Lower lobe of right lung (tissue), 2 donors: ENCODE data around the gene TRIM29. TPM values are rescaled to one million over a fixed set of nuclear protein-coding genes. Genes with fewer than 3 reads are reported as not detected.

Source experiments
- ATAC-seq, 2 donors: fragments of 200-7000 bp; cut with Tn5 transposase; one replicate each; pipeline ENCODE4 v1.9.1; 2020 to 2022; ENCODE audit warnings: mild to moderate bottlenecking in 2 of 2, moderate library complexity in 2 of 2
- DNase-seq: peaks from one replicate; pipeline ENCODE4 v3.0.0-alpha.2; 2020
- H3K27ac ChIP-seq: fragments of 200-600 bp; one replicate; pipeline ENCODE4 v1.8.0; 2022
- H3K27me3 ChIP-seq: fragments of 200-600 bp; one replicate; pipeline ENCODE4 v1.8.0; 2022; ENCODE audit warnings: low read depth
- H3K36me3 ChIP-seq: fragments of 200-600 bp; one replicate; pipeline ENCODE4 v1.8.0; 2022; ENCODE audit warnings: mild to moderate bottlenecking
- H3K4me1 ChIP-seq: fragments of 200-600 bp; one replicate; pipeline ENCODE4 v1.8.0; 2022
- H3K4me3 ChIP-seq: fragments of 200-600 bp; one replicate; pipeline ENCODE4 v1.8.0; 2022; ENCODE audit warnings: mild to moderate bottlenecking
- H3K9me3 ChIP-seq: fragments of 200-600 bp; one replicate; pipeline ENCODE4 v1.8.0; 2022
- intact Hi-C: fragments of 100-400 bp; cut with DNase I; formaldehyde crosslinking; loops from one replicate; pipeline ENCODE4 v1.11.0; 2022
- total RNA-seq: library from RNA; stranded (reverse); fragmentation: NEBNext Ultra II Directional; extraction: Animal tissue kit (Norgen Biotek cat#: 25700); gene quantifications from one replicate; pipeline ENCODE4 v1.2.1, GENCODE V29; 2021
- TF ChIP-seq, protein P1 (sequence below): fragments of 200-600 bp; IDR thresholded peaks from one replicate; pipeline ENCODE4 v1.8.0; 2022; ENCODE audit warnings: antibody characterized with exemption, mild to moderate bottlenecking
- donor health status: DM: no; HTN: yes; CAD: no; lungs with severe emphysema.

Gene TRIM29
- total RNA-seq, 1 donor from 2014 or later = 8.3 TPM

DNA sequence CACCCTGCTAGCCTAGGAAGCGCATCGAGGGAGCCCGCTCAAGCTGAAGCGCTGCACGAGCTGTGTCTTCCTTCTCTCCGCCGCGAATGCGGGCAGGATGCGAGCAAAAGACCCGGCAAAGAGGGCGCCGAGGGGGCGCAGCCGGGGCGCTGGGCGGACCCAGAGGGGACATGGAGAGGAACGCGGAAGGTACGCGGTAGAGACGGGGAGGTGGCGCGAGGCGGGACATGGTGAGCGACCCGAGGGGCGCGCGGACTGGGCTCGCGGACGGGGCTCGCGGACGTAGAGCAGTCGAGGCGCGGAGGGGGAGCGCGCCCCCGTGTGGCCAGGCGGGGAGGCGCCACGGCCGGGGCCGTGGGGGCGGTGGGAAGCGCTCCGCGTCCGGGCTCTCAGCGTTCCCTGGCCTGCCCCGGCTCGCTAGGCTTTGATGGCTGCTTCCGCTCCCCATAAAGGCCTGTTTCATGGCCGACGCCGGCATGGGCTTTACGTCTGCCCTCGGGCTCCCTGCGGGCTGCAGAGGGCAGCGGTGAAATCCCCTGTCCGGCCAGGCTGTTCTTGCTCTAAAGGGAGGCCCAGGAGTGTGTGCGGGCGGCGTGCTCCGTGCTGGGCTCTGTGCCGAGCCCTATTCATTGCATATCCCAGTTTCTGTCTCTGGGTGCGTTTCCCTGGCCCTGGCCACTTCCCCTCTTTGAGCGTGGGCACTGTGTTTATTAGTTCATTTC is 31.2 kb upstream of the TRIM29 start:
- peaks cover 18% of the 10 kb centered on the region for H3K4me1 ChIP-seq
- ATAC-seq (peak; percentile 93 to 94), DNase-seq (peak; percentile 74)
- peaks cover 69% of the 10 kb centered on the region for H3K27me3 ChIP-seq
- no peaks in the 10 kb centered on the region for H3K9me3 ChIP-seq
- intact Hi-C loops = no loop called here
- peak overlapping the region; percentile 57 for H3K4me3 ChIP-seq
- TF ChIP-seq, protein P1, sequence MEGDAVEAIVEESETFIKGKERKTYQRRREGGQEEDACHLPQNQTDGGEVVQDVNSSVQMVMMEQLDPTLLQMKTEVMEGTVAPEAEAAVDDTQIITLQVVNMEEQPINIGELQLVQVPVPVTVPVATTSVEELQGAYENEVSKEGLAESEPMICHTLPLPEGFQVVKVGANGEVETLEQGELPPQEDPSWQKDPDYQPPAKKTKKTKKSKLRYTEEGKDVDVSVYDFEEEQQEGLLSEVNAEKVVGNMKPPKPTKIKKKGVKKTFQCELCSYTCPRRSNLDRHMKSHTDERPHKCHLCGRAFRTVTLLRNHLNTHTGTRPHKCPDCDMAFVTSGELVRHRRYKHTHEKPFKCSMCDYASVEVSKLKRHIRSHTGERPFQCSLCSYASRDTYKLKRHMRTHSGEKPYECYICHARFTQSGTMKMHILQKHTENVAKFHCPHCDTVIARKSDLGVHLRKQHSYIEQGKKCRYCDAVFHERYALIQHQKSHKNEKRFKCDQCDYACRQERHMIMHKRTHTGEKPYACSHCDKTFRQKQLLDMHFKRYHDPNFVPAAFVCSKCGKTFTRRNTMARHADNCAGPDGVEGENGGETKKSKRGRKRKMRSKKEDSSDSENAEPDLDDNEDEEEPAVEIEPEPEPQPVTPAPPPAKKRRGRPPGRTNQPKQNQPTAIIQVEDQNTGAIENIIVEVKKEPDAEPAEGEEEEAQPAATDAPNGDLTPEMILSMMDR = peak; percentile 90
- no peaks in the 10 kb centered on the region for H3K36me3 ChIP-seq
- no peak overlapping the region for H3K27ac ChIP-seq

DNA sequence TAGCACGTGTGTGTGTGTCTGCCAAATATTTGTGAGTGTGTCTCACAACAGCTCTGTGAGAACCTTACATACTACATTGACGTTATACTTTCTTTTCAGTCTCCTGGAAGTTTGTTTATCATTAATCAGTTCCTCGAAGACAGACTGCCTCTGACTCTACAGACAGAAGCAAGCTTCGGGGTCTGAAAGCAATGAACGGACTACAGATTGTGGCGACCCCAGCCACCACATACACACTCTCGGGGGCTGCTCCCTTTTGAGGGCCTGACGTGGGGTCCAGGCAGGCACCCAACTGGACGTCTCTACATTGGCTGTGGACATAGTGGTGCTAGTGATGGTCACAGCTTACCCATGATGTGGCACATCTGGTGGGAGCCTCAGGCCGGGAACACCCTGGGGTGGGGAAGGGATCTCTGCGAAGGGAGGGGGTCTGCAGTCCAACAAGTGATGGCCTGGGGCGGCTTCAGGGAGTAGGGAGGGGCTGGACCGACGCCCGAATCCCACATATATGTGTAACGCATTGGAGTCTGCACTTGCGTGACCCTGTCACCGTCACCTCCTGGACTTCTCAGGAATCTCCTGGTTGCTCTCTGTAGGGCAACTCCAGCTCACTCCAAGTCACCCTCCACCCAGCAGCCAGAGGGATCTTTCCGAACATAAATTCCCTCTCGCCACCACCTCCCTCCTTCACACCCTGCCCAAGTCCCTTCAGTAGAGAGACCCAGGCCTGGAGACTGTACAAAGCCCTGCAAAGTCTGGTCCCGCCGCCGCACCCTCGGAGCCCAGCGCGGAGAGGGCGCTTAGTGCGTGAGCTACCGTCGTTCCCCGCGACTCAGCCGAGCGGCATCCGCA is 30.4 kb upstream of the TRIM29 start:
- TF ChIP-seq, protein P1 = no peak
- H3K4me3 ChIP-seq = peak overlapping the region; percentile 57
- no peaks in the 10 kb centered on the region for H3K36me3 ChIP-seq
- H3K4me1 ChIP-seq = peaks cover 18% of the 10 kb centered on the region
- peaks cover 68% of the 10 kb centered on the region for H3K27me3 ChIP-seq
- DNase-seq (no peak), ATAC-seq (no peak)
- intact Hi-C loops = no loop called here
- H3K27ac ChIP-seq = no peak overlapping the region
- no peaks in the 10 kb centered on the region for H3K9me3 ChIP-seq

DNA sequence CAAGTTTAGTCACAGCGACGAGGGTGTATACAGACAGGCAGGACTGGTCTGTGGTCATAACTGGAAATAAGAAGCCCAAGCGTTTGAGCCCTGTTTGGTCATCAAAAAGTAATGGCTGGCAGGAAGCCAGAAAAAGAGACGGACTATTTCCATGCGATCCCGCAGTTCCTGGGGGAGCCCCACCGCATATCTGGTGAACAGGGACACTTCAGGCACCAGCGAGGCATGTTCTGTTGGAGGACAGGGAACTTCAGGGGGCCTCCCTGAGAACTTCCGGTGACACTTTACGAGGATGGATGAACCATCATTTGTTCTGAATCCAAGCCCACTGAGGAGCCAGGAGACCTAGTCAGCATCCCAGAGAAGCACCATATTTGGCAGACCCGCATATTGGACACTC is 29.7 kb upstream of the TRIM29 start:
- H3K36me3 ChIP-seq = no peaks in the 10 kb centered on the region
- H3K4me3 ChIP-seq = no peak overlapping the region
- H3K4me1 ChIP-seq = peaks cover 18% of the 10 kb centered on the region
- TF ChIP-seq, protein P1 = no peak
- no peak for ATAC-seq
- no peaks in the 10 kb centered on the region for H3K9me3 ChIP-seq
- intact Hi-C loops = no loop called here
- no peak for DNase-seq
- H3K27ac ChIP-seq = no peak overlapping the region
- H3K27me3 ChIP-seq = peaks cover 62% of the 10 kb centered on the region

DNA sequence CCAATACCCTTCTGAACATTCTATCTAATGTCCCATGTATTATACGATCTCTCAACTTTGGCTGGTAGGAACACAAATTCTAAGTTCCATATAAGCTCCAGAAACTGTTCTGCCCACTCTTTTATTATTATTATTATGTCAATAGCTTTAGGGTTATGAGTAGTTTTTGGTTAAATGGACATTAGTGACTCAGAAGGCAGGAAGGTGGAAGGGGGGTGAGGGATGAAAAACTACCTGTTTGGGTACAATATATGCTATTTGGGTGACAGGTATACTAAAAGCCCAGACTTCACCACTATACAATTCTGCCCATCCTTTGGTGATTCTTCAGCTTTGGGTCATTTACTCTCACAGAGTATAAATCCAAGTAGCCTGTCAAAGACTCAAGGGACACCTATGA is 22.5 kb upstream of the TRIM29 start:
- TF ChIP-seq, protein P1 = no peak
- DNase-seq = no peak
- no peak for ATAC-seq
- Histone ChIP-seq H3K4me1 (no peaks in the 10 kb centered on the region), H3K27ac (no peak overlapping the region), H3K4me3 (no peak overlapping the region), H3K36me3 (no peaks in the 10 kb centered on the region), H3K27me3 (no peaks in the 10 kb centered on the region), H3K9me3 (peaks cover 6% of the 10 kb centered on the region)
- intact Hi-C loops = no loop called here

DNA sequence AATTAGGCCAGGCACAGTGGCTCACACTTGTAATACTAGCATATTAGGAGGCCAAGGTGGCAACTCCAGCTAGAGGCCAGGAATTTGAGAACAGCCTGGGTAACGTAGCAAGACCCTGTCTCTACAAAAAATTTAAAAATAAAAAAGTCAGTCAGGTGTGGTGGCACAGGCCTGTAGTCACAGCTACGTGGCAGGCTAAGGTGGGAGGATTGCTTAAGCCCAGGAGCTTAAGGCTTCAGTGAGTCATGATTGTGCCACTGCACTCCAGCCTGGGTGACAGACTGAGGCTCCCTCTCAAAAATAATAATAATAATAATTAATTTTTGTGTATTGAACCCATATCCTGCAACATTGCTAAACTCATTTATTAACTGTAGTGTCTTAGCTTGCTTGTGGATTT is 15.3 kb upstream of the TRIM29 start:
- Histone ChIP-seq H3K27me3 (no peaks in the 10 kb centered on the region), H3K4me3 (no peak overlapping the region), H3K4me1 (no peaks in the 10 kb centered on the region), H3K36me3 (no peaks in the 10 kb centered on the region), H3K9me3 (no peaks in the 10 kb centered on the region), H3K27ac (no peak overlapping the region)
- no peak for ATAC-seq
- TF ChIP-seq, protein P1 = no peak
- intact Hi-C loops = no loop called here
- DNase-seq = no peak
